GM12891 (cell line): ENCODE measurements around the gene ZKSCAN3.

ENCODE experiments used
- DNase-seq: peaks from one replicate; pipeline ENCODE4 v3.0.0; 2011; ENCODE audit warnings: low spot score; ENCODE audit not compliant: insufficient read length
- FAIRE-seq: peaks from 2 replicates; lab custom pipeline; 2011; peaks lifted over from hg19 to GRCh38; lab: Jason Lieb, UNC
- PAX5 ChIP-seq: IDR thresholded peaks from 2 replicates; pipeline ENCODE4 v1.6.1; 2011; ENCODE audit warnings: low read length, moderate library complexity, mild to moderate bottlenecking; ENCODE audit not compliant: insufficient read depth, severe bottlenecking
- POLR2A ChIP-seq: IDR thresholded peaks from 2 replicates; pipeline ENCODE4 v1.6.1; 2011; ENCODE audit warnings: low read depth, low read length, control low read depth
- POLR2AphosphoS5 ChIP-seq: IDR thresholded peaks from 2 replicates; pipeline ENCODE4 v1.6.1; 2011; ENCODE audit warnings: low read depth, low read length, control low read depth
- POU2F2 ChIP-seq: IDR thresholded peaks from 2 replicates; pipeline ENCODE4 v1.6.1; 2011; ENCODE audit warnings: low read depth, mild to moderate bottlenecking, control low read depth, low read length, moderate library complexity
- SPI1 ChIP-seq: IDR thresholded peaks from 2 replicates; pipeline ENCODE4 v1.6.1; 2011; ENCODE audit warnings: low read depth, low read length, control low read depth
- TAF1 ChIP-seq: IDR thresholded peaks from 2 replicates; pipeline ENCODE4 v1.6.1; 2011; ENCODE audit warnings: low read depth, low read length, control low read depth

The ZKSCAN3 gene

DNA sequence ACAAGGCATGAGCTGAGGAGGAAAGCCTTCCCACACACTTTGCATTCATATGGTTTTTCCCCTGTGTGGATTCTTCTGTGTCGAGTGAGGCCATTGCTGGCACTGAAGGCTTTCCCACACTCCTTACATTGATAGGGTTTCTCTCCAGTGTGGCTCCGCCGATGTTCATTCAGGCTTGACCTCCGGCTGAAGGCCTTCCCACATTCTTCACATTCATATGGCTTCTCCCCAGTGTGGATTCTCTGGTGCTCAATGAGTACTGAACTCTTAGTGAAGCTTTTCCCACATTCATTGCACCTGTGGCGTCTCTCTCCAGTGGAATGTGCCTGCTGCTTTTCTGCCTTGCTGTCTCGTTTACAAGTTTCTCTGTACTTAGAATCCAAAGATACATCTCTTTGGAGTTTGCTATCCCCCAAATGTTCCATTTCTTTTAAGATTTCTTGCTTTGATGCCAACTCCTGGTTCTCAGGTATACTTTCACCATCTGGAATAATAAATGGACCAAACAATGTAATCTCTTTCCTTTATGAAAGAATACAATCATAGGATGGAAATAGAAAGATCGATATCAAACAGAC is 23.3 kb upstream of the ZKSCAN3 start:
- TF ChIP-seq POLR2AphosphoS5 = no peak
- TF ChIP-seq POU2F2 = no peak
- no peak for TF ChIP-seq TAF1
- TF ChIP-seq POLR2A = no peak
- no peak for TF ChIP-seq SPI1
- no peak for TF ChIP-seq PAX5
- no peak for DNase-seq
- FAIRE-seq = no peak

DNA sequence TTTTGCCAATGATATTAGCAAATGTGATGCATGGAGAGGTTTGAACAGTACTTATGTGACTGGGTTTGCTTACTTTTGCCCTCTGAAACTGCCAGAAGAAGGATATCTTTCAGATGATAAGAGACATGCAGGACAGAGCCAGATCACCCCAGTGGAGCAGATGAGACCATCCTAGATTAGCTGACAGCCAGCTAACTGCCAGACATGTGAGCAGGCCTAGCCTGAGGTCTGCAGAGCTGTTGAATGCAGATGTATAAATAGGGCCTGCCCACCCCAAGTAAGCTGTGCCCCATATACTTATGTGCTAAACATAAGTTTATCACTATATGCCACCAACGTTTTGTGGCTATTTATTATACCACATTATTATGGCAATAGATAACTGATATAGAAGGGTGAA is 19.7 kb upstream of the ZKSCAN3 start:
- no peak for TF ChIP-seq SPI1
- TF ChIP-seq POLR2AphosphoS5 = no peak
- no peak for TF ChIP-seq TAF1
- no peak for TF ChIP-seq POU2F2
- no peak for TF ChIP-seq PAX5
- TF ChIP-seq POLR2A = no peak
- FAIRE-seq = no peak
- no peak for DNase-seq

GRCh38 chr6:28333047-28333446 is 16.7 kb upstream of the ZKSCAN3 start:
- TF ChIP-seq POU2F2 (no peak), PAX5 (no peak), POLR2AphosphoS5 (no peak), SPI1 (no peak), TAF1 (no peak)
- DNase-seq = no peak
- no peak for FAIRE-seq

- TF ChIP-seq TAF1 = no peak
- no peak for TF ChIP-seq PAX5
- no peak for TF ChIP-seq POLR2AphosphoS5
- no peak for TF ChIP-seq POU2F2
- no peak for TF ChIP-seq SPI1
- no peak for TF ChIP-seq POLR2A
- FAIRE-seq = no peak
These were observed 16.1 kb upstream of the ZKSCAN3 start for GRCh38 chr6:28333599-28334018.

DNA sequence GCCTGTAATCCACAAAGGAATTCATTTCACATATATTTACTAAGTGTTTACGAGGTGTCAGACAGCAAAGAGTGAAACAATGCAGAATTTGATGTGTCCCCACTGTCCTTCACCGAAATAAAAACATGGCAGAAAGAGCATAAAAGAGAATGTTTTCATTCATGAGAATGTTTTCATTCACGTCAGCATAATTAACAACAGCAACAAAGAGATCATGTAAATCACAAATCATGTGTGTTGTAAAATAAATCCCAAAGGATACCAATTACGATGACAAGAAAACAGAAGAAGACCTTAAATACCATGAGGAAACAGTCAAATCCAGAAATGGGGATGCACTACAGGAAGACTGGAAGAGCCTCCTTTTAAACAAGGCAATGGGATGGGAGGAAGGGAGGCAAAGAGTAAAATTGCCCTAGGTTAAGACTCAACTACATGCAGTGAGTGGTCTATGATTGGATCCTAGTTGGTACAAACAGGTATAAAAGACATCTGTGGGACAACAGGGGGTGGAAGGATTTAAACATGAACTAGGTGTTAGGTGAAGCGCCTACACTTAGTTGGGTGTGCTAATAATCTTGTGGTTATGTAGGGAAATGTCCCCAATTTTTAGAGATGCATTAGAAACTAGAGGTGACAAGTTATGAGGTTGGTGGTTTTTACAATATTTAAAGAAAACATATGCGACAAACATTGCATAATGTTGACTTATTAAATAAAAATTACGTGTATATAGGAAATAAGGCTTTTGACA is 15.3 kb upstream of the ZKSCAN3 start:
- no peak for FAIRE-seq

More at GRCh38 chr6:28333599-28334018, 16.1 kb upstream of the ZKSCAN3 start:
- DNase-seq = no peak

DNA sequence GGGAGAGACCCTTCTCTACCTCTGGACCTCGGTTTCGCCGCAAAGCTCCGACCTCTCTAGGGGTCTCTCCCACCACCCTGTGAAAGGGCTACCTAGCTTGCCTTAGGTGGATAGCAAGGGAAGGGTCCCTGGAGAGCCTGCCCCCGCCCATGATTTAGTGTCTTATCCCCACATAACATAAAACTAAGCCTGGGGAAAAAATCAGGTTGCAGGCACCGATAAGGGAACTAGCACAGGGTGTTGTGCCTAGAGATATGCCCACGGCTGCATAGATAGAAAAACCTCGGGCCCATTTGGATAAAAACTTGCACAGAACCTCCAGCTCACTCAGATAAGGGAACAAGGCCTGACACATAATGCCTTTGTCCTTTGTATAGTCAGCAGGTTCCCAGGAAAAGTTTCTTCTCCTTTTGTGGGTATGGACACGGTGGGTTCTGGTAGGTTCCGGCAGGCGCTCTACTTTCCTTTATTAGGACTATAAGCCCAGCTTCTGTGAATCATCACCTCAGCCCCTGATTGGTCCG is 14.6 kb upstream of the ZKSCAN3 start:
- TF ChIP-seq SPI1 (no peak), TAF1 (no peak), POLR2A (no peak)
- DNase-seq = no peak
- no peak for FAIRE-seq

More for the DNA sequence above, 15.3 kb upstream of the ZKSCAN3 start:
- TF ChIP-seq POLR2A (no peak), PAX5 (no peak), POLR2AphosphoS5 (no peak), TAF1 (no peak), SPI1 (no peak), POU2F2 (no peak)
- no peak for DNase-seq

DNA sequence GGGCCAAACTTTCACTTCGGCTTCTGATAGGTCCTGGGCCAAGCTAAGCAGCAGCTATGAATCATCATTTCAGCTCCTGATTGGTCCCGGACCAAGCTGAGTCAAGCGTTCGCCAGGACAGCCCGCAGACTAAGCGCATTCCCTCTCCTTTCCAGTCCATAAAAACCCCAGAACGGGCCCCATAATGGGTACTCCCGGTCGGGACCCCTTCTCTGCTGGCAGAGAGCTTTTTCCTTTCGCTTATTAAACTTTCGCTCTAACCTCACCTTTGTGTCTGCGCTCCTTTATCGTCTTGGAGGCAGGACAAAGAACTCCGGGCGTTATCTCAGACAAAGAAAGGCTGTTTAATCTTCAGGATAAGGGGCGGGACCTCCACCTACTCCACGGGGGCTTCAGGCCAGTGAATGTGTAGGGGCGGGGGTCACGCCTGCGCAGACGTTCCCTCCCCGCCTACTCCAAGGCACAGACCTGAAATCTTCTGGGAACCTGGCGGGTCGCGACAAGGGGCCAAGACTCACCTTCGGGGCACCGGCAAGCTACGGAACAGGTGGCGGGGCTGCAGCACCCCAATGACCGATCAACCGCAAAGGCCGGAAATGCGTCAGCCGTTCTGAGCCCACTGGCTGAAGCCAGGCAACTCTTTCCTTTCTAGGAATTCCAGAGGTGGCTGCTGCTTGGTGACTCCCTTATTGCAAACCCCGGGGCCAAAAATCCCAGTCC is 14.0 kb upstream of the ZKSCAN3 start, which contains the start of gene ZSCAN31:
Gene ZSCAN31 (minus strand): TSS at position 585 of the 720 bp plus-strand sequence. CDS start 6,465 bp downstream, outside the sequence.
- DNase-seq (peak; percentile 44), FAIRE-seq (peak; percentile 87)
- peak; percentile 33 for TF ChIP-seq PAX5
- TF ChIP-seq POLR2AphosphoS5 = peak; percentile 89
- TF ChIP-seq POLR2A = peak; percentile 57; the same call in 1 of the 2 replicates
- no peak for TF ChIP-seq POU2F2

DNA sequence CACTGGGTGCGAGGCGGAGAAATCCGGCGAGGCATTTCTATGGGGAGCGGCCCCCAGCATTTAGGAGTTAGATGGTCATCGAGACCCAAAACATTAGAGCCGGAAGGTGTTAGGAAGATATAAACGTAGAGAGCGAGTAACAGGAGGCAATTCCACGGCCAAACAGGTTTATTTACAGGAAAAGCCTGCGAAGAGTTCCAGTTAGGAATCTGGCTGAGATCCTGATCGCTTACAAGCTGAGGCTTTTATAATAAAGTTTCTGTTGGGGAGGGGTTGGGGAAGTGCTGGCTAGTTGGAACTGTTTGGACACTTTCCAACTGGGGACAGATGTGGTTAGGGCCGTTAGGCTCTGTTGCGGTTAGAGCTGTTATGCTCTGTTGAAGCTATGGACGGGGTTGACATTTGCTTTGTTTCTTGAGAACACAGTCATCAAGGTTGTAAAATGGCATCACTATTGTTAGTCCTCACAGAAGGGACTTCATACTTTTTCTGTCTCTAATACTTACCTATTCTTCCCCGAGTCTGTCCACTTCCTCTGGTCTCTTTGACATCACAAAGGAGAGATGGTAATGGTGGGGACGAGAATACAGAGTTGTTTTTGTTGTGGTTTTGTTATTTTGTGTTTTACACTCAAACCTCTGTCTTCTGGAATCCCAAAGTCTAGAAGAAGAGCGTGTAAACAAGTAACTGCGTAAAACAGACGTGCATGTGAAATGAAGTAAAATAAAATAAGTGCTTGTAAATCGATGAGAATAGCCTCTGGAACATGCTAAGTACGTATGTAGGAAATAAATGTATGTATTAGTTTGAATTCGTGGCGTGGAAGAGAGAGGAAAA is 13.2 kb upstream of the ZKSCAN3 start:
- FAIRE-seq = peak; percentile 91
- TF ChIP-seq SPI1 (peak; percentile 46; the same call in 1 of the 2 replicates), TAF1 (no peak), POLR2A (peak; percentile 17; the same call in 1 of the 2 replicates), POLR2AphosphoS5 (0 out of 2 replicates have a peak, but pooled peaks have one; percentile 4), PAX5 (no peak), POU2F2 (no peak)
- no peak for DNase-seq

DNA sequence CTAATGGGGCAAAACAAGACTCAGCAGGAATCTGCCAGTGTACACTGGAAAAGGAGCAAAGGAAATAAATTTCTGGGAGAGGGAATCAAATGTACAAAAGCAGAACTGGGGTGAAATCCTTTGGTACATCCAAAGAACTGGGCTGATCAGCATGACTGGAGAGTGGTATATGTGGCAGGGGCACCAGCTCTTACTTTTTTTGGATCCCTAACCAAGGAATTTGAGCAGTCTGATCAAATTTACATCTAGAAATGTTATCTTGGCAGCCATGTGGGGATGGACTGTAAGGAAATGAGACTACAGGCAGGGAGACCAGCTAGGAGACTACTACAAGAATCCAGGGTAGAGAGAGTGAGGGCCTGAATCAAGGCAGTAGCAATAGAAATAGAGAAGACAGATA is 12.6 kb upstream of the ZKSCAN3 start:
- TF ChIP-seq PAX5 = no peak
- no peak for TF ChIP-seq TAF1
- peak; percentile 40; the same call in 1 of the 2 replicates for TF ChIP-seq SPI1
- FAIRE-seq = no peak
- DNase-seq = no peak
